Kidney (tissue), 14 donors: ENCODE measurements around the gene ZNF554. TPM values are rescaled to one million over a fixed set of nuclear protein-coding genes. Genes with fewer than 3 reads are reported as not detected.
"Not testable (repeated sequence)": the region's sequence is repeated elsewhere in the genome, so short reads cannot be mapped to it uniquely, and the experiment has no call there.

Experiments used
- DNase-seq, 5 donors: peaks; one replicate each; pipeline ENCODE4 v3.0.0-alpha.2; 2013 to 2020
- FAIRE-seq: peaks from 2 replicates; lab custom pipeline; 2012; peaks lifted over from hg19 to GRCh38; lab: Jason Lieb, UNC
- H3K27ac ChIP-seq, 2 donors: one replicate each; pipeline ENCODE4 v1.7.0; 2013; ENCODE audit warnings: low read depth in 2 of 2, low read length in 2 of 2, inconsistent platforms in 1 of 2
- H3K27me3 ChIP-seq: one replicate; pipeline ENCODE4 v1.7.1; 2013; ENCODE audit warnings: low read length, inconsistent platforms; ENCODE audit not compliant: control insufficient read depth, insufficient read depth
- H3K36me3 ChIP-seq, 3 donors: one replicate each; pipeline versions ENCODE4 v1.7.0 to v1.7.1; 2013; ENCODE audit warnings: low read length in 3 of 3, control low read depth in 1 of 3, inconsistent platforms in 1 of 3; ENCODE audit not compliant: insufficient read depth in 3 of 3, control insufficient read depth in 2 of 3
- H3K4me1 ChIP-seq, 3 donors: one replicate each; pipeline versions ENCODE4 v1.7.0 to v1.7.1; 2013; ENCODE audit warnings: low read length in 3 of 3, inconsistent platforms in 1 of 3, low read depth in 1 of 3; ENCODE audit not compliant: control insufficient read depth in 2 of 3, insufficient read depth in 2 of 3
- H3K4me3 ChIP-seq, 3 donors: one replicate each; pipeline versions ENCODE4 v1.7.0 to v1.8.1; 2013; ENCODE audit warnings: low read length in 3 of 3, control low read depth in 1 of 3, inconsistent platforms in 1 of 3
- H3K9ac ChIP-seq, 3 donors: one replicate each; pipeline versions ENCODE4 v1.7.0 to v1.7.1; 2013; ENCODE audit warnings: low read length in 3 of 3, control low read depth in 1 of 3, inconsistent platforms in 1 of 3
- H3K9me3 ChIP-seq, 3 donors: one replicate each; pipeline versions ENCODE4 v1.7.0 to v1.7.1; 2013; ENCODE audit warnings: low read length in 3 of 3, control low read depth in 1 of 3, inconsistent platforms in 1 of 3; ENCODE audit not compliant: control insufficient read depth in 2 of 3, insufficient read depth in 1 of 3
- intact Hi-C: fragments of 100-400 bp; cut with DNase I; formaldehyde crosslinking; loops from one replicate; pipeline ENCODE4 v1.11.1; 2022
- polyA plus RNA-seq: library from polyadenylated mRNA; stranded (reverse); fragments of 350-450 nt; fragmentation: Illumina TruSeq; extraction: RNeasy Lipid Tissue Mini Kit (QIAGEN cat#74804); gene quantifications from one replicate; pipeline ENCODE4 v1.2.3, GENCODE V29; 2014; ENCODE audit warnings: low read depth, low replicate concordance; ENCODE audit not compliant: insufficient read depth
- total RNA-seq: library from RNA; stranded (reverse); fragmentation: NEBNext Ultra II Directional; extraction: Animal tissue kit (Norgen Biotek cat#: 25700); gene quantifications from one replicate; pipeline ENCODE4 v1.2.1, GENCODE V29; 2021
- TF ChIP-seq, protein P1 (sequence below): IDR thresholded peaks from 3 replicates; pipeline ENCODE4 v1.5.1; 2012; ENCODE audit warnings: mild to moderate bottlenecking, moderate library complexity, borderline replicate concordance; ENCODE audit not compliant: insufficient read depth; ENCODE audit errors: extremely low read depth
- donor health status: control.
- donor health status: control.
- donor health status: control.
- donor health status: control.
- donor health status: control.
- donor health status: DM: yes; HTN: yes; CAD: no.
- donor health status: Normal renal cell carcinoma (clear cell type).

The ZNF554 gene
- total and polyA plus RNA-seq, 2 donors from 2014 or later, result 3.6 to 6.9 TPM

GRCh38 chr19:2815923-2816322 lies 3.7 kb upstream of the ZNF554 start:
- no peak for FAIRE-seq
- H3K9ac ChIP-seq, result no peak overlapping the region
- H3K4me3 ChIP-seq, result no peak overlapping the region
- H3K9me3 ChIP-seq, result no peaks in the 10 kb centered on the region
- TF ChIP-seq, protein P1, sequence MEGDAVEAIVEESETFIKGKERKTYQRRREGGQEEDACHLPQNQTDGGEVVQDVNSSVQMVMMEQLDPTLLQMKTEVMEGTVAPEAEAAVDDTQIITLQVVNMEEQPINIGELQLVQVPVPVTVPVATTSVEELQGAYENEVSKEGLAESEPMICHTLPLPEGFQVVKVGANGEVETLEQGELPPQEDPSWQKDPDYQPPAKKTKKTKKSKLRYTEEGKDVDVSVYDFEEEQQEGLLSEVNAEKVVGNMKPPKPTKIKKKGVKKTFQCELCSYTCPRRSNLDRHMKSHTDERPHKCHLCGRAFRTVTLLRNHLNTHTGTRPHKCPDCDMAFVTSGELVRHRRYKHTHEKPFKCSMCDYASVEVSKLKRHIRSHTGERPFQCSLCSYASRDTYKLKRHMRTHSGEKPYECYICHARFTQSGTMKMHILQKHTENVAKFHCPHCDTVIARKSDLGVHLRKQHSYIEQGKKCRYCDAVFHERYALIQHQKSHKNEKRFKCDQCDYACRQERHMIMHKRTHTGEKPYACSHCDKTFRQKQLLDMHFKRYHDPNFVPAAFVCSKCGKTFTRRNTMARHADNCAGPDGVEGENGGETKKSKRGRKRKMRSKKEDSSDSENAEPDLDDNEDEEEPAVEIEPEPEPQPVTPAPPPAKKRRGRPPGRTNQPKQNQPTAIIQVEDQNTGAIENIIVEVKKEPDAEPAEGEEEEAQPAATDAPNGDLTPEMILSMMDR, result no peak
- no peaks in the 10 kb centered on the region for H3K27me3 ChIP-seq
- intact Hi-C loops, result no loop called here
- peaks cover 0 to 3% (median 0%) of the 10 kb centered on the region in 3 donors for H3K4me1 ChIP-seq
- H3K27ac ChIP-seq, result no peak overlapping the region
- peaks cover 0 to 1% (median 0%) of the 10 kb centered on the region in 3 donors for H3K36me3 ChIP-seq
- peak in 1 of 5 donors; percentile 59 for DNase-seq

DNA sequence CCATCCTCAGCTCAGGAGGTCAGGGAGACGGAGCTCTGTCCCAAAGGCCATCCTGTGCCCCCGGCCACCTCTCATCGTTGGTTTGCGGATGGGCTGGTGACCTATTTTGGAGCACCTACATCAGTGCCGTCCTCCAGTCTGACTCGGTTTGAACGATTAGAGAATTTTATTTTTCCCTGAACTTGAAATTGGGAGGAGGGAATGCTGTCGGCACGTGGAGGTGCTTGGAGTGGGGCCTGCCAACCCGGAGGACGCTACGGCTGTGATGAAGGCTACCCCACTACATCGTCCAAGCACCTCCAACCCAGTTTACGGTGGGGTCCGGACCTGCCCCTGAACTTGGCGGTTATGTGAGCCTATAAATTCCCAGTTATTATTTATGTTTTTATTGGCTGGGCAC lies 3.0 kb upstream of the ZNF554 start:
- no peak overlapping the region for H3K4me3 ChIP-seq
- TF ChIP-seq, protein P1, result no peak
- intact Hi-C loops, result no loop called here
- DNase-seq (no peak), FAIRE-seq (no peak)
- H3K9ac ChIP-seq, result no peak overlapping the region
- H3K36me3 ChIP-seq, result no peaks in the 10 kb centered on the region
- H3K27ac ChIP-seq, result no peak overlapping the region
- H3K27me3 ChIP-seq, result no peaks in the 10 kb centered on the region
- peaks cover 0 to 3% (median 0%) of the 10 kb centered on the region in 3 donors for H3K4me1 ChIP-seq
- no peaks in the 10 kb centered on the region for H3K9me3 ChIP-seq

DNA sequence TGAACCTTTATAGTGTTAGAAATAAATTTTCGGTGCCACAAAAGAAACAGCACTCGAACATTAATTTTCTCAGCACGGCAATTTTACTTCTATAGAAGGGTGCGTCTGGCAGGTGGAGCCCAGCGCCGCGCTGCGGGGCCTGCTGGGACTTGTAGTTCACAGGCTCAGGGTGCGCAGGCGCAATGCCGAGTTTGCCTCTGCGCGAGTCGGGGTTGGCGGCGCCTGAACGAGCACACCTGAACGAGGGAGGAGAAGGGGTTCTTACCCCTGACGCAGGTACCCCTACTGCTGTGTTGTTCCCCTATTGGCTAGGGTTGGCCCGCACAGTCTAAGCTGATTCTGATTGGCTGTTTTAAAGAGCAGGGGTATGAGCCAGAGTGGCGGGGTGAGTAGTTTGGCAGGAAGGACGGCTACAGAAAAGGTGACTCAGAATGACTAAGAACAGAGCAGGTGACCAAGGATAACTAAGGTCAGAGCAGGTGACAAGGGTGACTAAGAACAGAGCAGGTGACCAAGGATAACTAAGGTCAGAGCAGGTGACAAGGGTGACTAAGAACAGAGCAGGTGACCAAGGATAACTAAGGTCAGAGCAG lies 2.3 kb upstream of the ZNF554 start:
- FAIRE-seq, H3K36me3 ChIP-seq, H3K27ac ChIP-seq, H3K9me3 ChIP-seq, H3K9ac ChIP-seq, H3K27me3 ChIP-seq, H3K4me3 ChIP-seq, H3K4me1 ChIP-seq, intact Hi-C loops: not testable (repeated sequence)
- peak in 2 of 5 donors; percentile 6 to 41 for DNase-seq

GRCh38 chr19:2820112-2820702 lies 539 bp downstream of the ZNF554 start:
- Histone ChIP-seq H3K9me3 (no peaks in the 10 kb centered on the region), H3K36me3 (no peaks in the 10 kb centered on the region), H3K9ac (peak overlapping the region; percentile 54 to 73 (median 69)), H3K4me3 (peak overlapping the region; percentile 72 to 86 (median 76)), H3K27ac (no peak overlapping the region), H3K4me1 (peaks cover 0 to 3% (median 0%) of the 10 kb centered on the region in 3 donors), H3K27me3 (no peaks in the 10 kb centered on the region)
- no peak for FAIRE-seq
- DNase-seq, result peak in 3 of 5 donors; percentile 25 to 48 (median 30)
- TF ChIP-seq, protein P1, result no peak
- intact Hi-C loops, result no loop called here
